NCI-H1092 (cell line): ENCODE results near the gene ZBTB24.

Experiments
- DNase-seq: peaks from one replicate; lab custom pipeline; 2025; lab: John Stamatoyannopoulos, UW

Gene ZBTB24

GRCh38 chr6:109498936-109499335, 15.9 kb upstream of the ZBTB24 start:
- no peak for DNase-seq

DNA sequence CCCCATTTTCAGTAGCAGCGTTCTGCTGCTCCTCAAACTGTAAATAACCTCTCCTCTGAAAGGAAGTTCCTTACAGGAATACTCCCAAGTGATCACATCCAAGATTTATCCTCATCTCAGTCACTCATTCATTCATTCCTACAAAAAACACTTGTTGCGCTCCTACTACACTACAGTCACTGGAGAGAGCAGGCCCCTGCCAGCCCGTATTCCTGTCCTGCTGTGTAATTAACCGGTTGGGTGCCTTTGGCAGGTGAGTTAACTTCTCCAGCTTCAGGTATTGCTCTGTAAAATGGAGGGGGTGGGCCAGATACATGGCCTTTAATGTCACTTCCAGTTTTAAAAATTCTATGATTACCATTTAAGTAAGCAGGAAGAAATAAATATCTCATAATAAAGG, 15.0 kb upstream of the ZBTB24 start:
- no peak for DNase-seq

DNA sequence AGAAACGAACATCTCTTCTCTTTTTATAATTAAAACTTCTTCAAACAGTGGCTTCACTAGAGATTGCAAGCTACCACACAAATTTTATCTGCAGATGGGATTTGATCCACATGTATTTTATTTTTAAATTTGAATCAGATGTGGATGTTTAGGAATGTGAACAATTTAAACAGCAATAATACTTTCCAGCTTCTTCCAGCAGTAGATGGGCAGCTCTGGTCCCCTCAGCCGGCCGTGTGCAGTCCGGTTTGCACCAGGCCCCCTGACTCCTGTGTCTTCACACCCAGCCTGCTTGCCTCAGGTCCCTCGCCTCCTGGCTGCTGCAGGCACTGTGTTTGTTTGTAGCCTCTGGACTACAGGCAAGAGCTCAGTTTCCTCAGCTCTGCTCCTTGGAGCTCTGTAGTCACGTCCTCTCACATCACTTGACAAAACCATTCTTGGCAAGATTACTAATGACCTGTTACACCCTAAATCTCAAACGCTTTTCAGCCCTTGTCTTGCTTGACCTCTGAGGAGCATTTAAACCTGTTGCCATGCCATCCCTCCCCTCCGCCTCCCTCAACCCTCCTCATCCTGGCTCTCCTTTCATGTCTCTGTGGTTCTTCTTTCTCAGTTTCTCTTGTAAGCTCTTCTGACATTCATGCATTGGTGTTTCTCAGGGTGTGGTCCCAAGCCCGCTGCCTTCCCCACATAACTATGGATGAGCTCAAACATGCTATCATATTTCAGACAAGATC, 13.2 kb upstream of the ZBTB24 start:
- no peak for DNase-seq

DNA sequence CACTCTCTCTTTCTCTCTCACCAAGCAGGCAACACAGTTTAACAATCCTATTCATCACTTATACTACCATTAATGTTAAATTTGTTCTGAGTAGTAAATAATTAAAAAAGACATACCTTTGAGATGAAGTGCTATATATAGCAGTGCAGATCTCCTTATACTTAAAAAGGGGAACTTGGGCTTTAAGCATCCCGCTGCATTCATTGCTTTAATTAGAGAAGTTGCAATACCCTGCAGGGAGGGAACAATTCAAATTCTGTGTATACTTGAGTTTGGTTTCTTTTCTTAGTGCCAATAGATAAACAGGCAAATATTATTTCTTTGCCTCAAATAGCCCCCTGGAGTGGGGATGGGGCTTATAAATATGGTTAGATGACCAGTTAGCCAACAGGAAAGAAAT, 10.8 kb upstream of the ZBTB24 start:
- no peak for DNase-seq

DNA sequence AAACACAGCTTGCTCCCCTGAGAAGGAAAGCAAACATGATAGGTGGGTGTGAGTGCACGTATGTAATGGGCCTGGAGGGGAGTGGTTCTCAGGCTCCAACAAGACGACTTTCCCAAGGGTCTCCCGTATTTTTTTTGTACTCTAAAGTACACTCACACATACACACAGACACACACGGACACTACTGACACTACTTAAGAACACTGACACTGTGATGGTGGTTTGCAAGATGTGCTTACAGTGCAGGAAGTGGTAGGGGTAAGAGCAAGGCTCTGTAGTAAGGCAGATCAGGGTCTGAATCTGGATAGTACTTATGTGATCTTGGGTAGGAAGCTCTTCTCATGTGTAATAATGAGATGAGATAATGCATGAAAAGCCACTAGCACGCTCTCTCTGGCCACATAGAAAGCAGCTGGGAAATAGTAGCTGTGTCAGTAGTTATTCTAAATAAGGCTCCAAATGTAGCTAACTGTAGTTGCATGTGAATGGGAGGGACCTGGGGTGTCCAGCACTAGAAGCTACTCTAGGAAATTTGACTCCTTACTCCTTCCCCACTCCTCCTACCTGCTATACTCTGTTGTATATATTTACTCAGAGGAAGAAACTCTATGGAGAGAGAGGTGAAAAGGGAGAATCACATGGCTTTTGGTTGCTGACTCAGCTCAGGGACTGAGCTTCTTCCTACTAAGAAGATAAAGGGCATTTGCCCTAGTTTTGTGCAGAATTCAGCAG, 8.4 kb upstream of the ZBTB24 start:
- DNase-seq = no peak

GRCh38 chr6:109490713-109491112, 7.7 kb upstream of the ZBTB24 start:
- no peak for DNase-seq

- DNase-seq = no peak
These were observed 5.0 kb upstream of the ZBTB24 start for GRCh38 chr6:109488001-109488400.

DNA sequence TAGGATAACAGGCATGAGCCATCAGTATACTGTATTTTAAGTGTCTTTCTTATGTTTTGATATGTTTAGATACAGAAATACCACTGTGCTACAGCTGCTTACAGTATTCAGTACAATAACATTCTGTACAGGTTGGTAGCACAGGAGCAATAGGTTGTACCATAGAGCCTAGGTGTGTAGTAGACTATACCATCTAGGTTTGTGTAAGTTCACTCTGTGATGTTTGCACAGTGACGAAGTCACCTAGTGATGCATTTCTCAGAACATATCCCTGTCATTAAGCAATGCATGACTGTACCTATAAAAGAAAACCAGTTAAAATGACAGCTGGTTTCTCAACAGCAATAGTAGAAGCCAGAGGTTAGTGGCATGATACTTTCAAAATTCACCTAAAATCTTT, 3.0 kb upstream of the ZBTB24 start:
- DNase-seq = no peak

DNA sequence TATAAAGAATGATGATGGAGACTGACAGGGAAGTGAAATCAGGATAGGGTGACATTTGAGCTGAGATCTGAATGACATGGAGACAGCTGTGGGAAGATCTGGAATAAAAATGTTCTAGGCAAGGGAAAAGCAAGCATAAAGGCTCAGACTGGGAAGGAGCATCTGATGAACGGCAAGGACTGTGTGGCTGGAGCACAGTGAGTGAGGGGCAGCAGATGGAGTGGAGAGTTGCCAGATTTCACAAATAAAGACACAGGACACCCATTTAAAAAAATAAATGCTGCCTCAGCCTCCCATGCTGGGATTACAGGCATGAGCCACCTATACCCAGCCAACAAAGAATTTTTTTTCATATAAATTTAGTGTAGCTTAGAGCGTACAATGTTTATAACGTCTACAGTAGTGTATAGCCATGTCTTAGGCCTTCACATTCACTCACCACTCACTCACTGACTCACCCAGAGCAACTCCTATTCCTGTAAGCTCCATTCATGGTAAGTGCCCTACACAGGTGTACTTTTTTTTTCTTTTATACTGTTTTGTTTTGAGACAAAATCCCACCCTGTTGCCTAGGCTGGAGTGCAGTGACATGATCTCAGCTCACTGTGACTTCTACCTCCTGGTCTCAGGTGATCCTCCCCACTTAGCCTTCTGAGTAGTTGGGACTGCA, 2.4 kb upstream of the ZBTB24 start:
- DNase-seq = no peak

- no peak for DNase-seq
These were observed 1.1 kb upstream of the ZBTB24 start for GRCh38 chr6:109484122-109484521.

DNA sequence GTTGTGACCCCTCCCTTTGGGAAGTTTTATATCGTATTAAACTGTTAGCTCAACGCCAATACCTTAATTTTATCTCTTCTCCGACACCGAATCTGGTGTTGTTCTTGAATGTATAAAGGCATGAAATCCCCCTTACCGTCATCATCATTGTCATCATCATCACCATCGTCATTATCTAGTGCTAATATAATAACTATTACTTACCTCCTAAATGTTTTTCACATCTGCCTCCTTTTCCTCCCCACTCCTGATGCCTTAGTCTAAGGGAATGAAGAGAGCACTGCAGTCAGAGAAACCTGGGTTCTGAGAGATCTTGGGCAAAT, 677 bp upstream of the ZBTB24 start:
- DNase-seq = no peak

DNA sequence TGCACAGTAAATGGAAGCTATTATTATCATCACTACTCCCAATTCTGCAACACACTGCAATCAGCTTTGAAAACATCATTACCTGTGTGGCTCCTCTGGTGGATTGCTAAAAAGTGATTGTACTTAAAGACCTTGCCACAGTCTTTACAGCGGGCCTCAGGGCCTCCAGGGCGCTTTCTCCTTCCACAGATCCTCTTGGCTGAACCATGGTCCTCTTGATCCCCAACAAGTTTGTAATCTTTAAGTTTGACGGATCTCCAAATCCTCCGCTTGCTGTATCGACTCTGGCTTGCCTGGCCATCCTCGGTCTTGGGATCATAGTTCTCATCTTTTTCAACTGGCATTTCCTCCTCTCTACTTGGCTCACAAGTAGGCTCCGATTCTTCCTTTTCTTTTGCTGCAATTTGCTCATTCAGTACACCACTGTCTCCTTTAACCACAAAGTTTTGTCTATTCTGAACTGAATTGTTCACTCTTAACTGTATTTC, 2.0 kb downstream of the ZBTB24 start:
- DNase-seq = no peak

GRCh38 chr6:109478841-109479624, 4.0 kb downstream of the ZBTB24 start:
- DNase-seq = no peak

GRCh38 chr6:109478222-109478805, 4.7 kb downstream of the ZBTB24 start:
- no peak for DNase-seq

DNA sequence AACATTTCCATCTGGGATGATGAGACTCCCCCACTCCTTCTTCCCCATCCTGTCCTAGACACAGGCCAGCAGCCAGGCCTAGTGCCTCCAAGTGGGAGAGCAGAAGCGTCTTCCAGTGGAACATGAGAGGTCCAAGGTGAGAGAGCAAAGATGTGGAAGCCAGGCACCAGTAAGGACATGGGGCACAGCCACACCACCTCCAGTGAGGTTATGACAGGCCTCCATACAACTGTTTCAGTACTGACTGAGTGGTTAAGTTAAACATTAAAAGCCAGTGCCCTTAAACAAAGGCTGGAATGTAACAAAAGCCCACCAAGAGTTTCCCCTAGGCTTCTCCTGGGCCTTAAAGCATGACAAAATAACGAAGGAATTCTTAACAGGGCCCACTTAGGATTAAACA, 5.3 kb downstream of the ZBTB24 start:
- no peak for DNase-seq

DNA sequence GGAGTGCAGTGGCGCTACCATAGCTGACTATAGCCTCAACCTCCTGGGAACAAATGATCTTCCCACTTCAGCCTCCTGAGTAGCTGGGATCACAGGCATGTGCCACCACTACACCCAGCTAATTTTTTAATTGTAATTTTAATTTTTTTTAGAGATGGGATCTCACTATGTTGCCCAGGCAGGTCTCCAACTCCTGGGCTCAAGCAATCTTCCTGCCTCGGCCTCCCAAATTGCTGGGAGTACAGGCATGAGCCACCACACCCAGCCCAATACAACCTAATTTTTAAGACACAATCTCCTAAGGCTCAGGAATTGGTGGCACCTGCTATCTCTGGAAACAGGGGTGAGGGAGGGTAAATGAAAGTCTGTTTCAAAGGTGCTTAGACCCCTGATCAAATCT, 5.8 kb downstream of the ZBTB24 start:
- DNase-seq = no peak

- no peak for DNase-seq
These were observed 7.4 kb downstream of the ZBTB24 start for GRCh38 chr6:109475625-109476024.

DNA sequence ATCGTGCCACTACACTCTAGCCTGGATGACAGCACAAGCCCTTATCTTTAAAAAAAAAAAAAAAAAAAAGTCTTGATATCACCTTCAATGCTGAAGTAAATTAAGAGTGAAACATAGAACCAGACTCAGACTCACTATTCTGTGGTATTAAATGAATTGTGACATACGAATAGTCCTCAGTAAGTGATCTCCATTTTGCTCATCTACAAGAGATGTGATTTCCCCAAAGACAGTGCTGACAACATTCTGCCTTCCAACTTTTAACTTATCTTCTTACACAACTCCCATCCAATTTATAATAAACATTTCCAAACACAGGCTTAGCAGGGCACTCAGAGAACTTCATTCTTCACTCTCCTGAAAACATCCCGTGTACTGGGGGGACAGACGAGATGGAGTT, 8.0 kb downstream of the ZBTB24 start:
- DNase-seq = no peak

DNA sequence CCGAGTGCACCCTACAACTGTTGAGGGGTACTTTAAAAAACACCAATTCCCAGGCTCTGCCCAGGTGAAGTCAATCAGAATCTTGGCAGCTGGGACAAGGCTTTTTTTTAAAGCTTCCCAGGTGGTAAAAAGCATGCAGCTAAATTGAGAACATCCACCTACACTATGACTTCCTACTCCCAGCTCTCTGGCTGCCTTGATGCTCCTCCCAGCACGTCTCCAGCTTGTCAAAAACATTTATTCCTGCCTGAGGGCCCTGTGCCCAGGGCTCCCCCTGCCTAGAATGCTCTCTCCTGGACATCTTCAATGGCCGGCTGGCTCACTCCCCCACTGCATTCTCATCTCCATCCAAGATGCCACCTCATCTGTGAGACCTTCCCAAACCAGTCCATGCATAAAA, 9.9 kb downstream of the ZBTB24 start:
- no peak for DNase-seq

- DNase-seq = no peak
These were observed 10.7 kb downstream of the ZBTB24 start for GRCh38 chr6:109472132-109472995.
